GM15510 (cell line): Measurements from ENCODE around the gene CPSF6.

Source experiments
- POLR2A ChIP-seq: IDR thresholded peaks from 3 replicates; pipeline ENCODE4 v1.6.1; 2011; ENCODE audit warnings: borderline replicate concordance; ENCODE audit not compliant: insufficient read length; ENCODE audit errors: extremely low read depth

Gene CPSF6

GRCh38 chr12:69243099-69244084, 4.0 kb downstream of the CPSF6 start:
- no peak for TF ChIP-seq POLR2A

GRCh38 chr12:69247268-69248018, 8.1 kb downstream of the CPSF6 start:
- no peak for TF ChIP-seq POLR2A

- TF ChIP-seq POLR2A = no peak
Measured at GRCh38 chr12:69252033-69252432, 12.7 kb downstream of the CPSF6 start.

GRCh38 chr12:69254046-69254445, 14.7 kb downstream of the CPSF6 start:
- TF ChIP-seq POLR2A = no peak

GRCh38 chr12:69254862-69255261, 15.5 kb downstream of the CPSF6 start:
- no peak for TF ChIP-seq POLR2A

GRCh38 chr12:69258655-69259054, 19.3 kb downstream of the CPSF6 start:
- TF ChIP-seq POLR2A = no peak

- no peak for TF ChIP-seq POLR2A
Measured at GRCh38 chr12:69262264-69262974, 23.1 kb downstream of the CPSF6 start.

GRCh38 chr12:69265205-69265604, 25.8 kb downstream of the CPSF6 start:
- no peak for TF ChIP-seq POLR2A

GRCh38 chr12:69266036-69266635, 26.8 kb downstream of the CPSF6 start:
- no peak for TF ChIP-seq POLR2A

GRCh38 chr12:69269736-69270135, 30.4 kb downstream of the CPSF6 start:
- no peak for TF ChIP-seq POLR2A

- no peak for TF ChIP-seq POLR2A
Measured at GRCh38 chr12:69272511-69272910, 33.1 kb downstream of the CPSF6 start.

GRCh38 chr12:69274861-69275260, 35.5 kb downstream of the CPSF6 start:
- TF ChIP-seq POLR2A = no peak

GRCh38 chr12:69275471-69275891, 36.1 kb downstream of the CPSF6 start:
- no peak for TF ChIP-seq POLR2A
